PC-9 (cell line): Measurements from ENCODE around the gene AP3S2. TPM values are rescaled to one million over a fixed set of nuclear protein-coding genes. Genes with fewer than 3 reads are reported as not detected.

Experiments
- BruUV-seq: library from RNA; stranded (reverse); fragments of 400-500 nt; replicated peaks from 2 replicates; lab custom pipeline; 2021; lab: Mats Ljungman, UMichigan
- CTCF ChIA-PET: fragments of 300-600 bp; sonication (Branson Sonifier 250); formaldehyde crosslinking; loops from one replicate; lab custom pipeline; 2022; ENCODE audit warnings: antibody characterized with exemption; lab: Charles Lee
- POLR2A ChIA-PET: fragments of 300-600 bp; sonication (Branson Sonifier 250); formaldehyde crosslinking; loops from one replicate; lab custom pipeline; 2022; ENCODE audit warnings: antibody characterized with exemption; ENCODE audit not compliant: unreplicated experiment; lab: Charles Lee
- DNase-seq, 2 experiments: peaks; one replicate each; pipeline versions ENCODE4 v3.0.0 to v3.0.0-alpha.2; 2015 to 2022; ENCODE audit warnings: mixed read lengths in 1 of 2
- H2AFZ ChIP-seq: fragments of 200-600 bp; sonication (generic); 2 replicates; pipeline ENCODE4 v1.8.1; 2017; ENCODE audit warnings: antibody characterized with exemption
- H3F3A ChIP-seq: fragments of 200-600 bp; sonication (generic); 2 replicates; pipeline ENCODE4 v1.8.1; 2017; ENCODE audit warnings: antibody characterized with exemption, mild to moderate bottlenecking, low read depth; ENCODE audit not compliant: insufficient read depth
- H3K27ac ChIP-seq: fragments of 200-600 bp; sonication (generic); 2 replicates; pipeline ENCODE4 v1.6.1; 2016; ENCODE audit warnings: mixed run types
- H3K27me3 ChIP-seq: fragments of 200-600 bp; sonication (generic); 2 replicates; pipeline ENCODE4 v1.6.1; 2016; ENCODE audit warnings: low read depth, mixed run types; ENCODE audit not compliant: insufficient read depth
- H3K36me3 ChIP-seq: fragments of 200-600 bp; sonication (generic); 2 replicates; pipeline ENCODE4 v1.6.1; 2016; ENCODE audit warnings: low read depth, mixed run types
- H3K4me1 ChIP-seq: fragments of 200-600 bp; sonication (generic); replicated peaks from 2 replicates; pipeline ENCODE4 v1.6.1; 2016; ENCODE audit warnings: mixed run types; ENCODE audit not compliant: insufficient read depth
- H3K4me2 ChIP-seq: fragments of 200-600 bp; sonication (generic); 2 replicates; pipeline ENCODE4 v1.6.1; 2017; ENCODE audit warnings: mixed run types
- H3K4me3 ChIP-seq: fragments of 200-600 bp; sonication (generic); 2 replicates; pipeline ENCODE4 v1.6.1; 2016; ENCODE audit warnings: mixed run types
- H3K79me2 ChIP-seq: fragments of 200-600 bp; sonication (generic); 2 replicates; pipeline ENCODE4 v1.6.1; 2017; ENCODE audit warnings: low read depth, mixed run types
- H3K9me2 ChIP-seq: fragments of 200-600 bp; sonication (generic); 2 replicates; pipeline ENCODE4 v1.8.1; 2017; ENCODE audit warnings: mild to moderate bottlenecking; ENCODE audit not compliant: insufficient read depth
- H3K9me3 ChIP-seq: fragments of 200-600 bp; sonication (generic); 2 replicates; pipeline ENCODE4 v1.8.1; 2016; ENCODE audit warnings: low read depth; ENCODE audit not compliant: insufficient read depth
- H4K20me1 ChIP-seq: fragments of 200-600 bp; sonication (generic); 2 replicates; pipeline ENCODE4 v1.8.1; 2017; ENCODE audit not compliant: insufficient read depth
- CTCF ChIP-seq: fragments of 200-600 bp; sonication (generic); conservative IDR thresholded peaks from 2 replicates; pipeline ENCODE4 v1.6.1; 2017; ENCODE audit warnings: mixed run types, antibody characterized with exemption, mild to moderate bottlenecking, moderate library complexity
- EZH2 ChIP-seq: fragments of 200-600 bp; sonication (generic); IDR thresholded peaks from 2 replicates; pipeline ENCODE4 v1.8.0; 2017; ENCODE audit warnings: antibody characterized with exemption, low read depth
- intact Hi-C: fragments of 100-400 bp; cut with micrococcal nuclease; formaldehyde crosslinking; loops from one replicate; pipeline ENCODE4 v1.10.0; 2022; ENCODE audit not compliant: unreplicated experiment
- total RNA-seq: library from RNA; stranded (reverse); gene quantifications from 2 replicates; pipeline ENCODE4 v1.2.3, GENCODE V29; 2021

The AP3S2 gene
- total RNA-seq, 1 experiment from 2014 or later: 57.6 TPM

DNA sequence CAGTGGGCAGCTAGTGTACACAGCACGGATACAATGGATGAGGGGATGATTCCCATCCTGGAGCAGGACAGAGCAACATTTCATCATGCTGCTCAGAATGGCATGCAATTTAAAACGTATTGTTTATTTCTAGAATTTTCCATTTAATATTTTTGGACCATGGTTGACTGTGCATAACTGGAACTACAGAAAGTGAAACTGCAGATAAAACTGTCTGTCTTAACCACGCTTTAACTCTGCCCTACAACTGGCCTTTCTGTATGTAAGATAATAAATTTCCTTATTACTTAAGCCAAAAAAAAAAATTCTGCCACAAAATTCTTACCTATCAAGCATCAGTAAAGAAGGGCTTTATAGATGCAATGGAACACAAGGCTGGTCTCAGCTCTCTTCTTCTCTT lies 33.4 kb downstream of the AP3S2 start:
- Histone ChIP-seq H4K20me1 (no peaks in the 10 kb centered on the region), H3F3A (peaks cover 19% of the 10 kb centered on the region; the same call in 1 of the 2 replicates), H3K4me2 (no peak overlapping the region), H3K4me3 (no peak overlapping the region), H3K27ac (no peak overlapping the region), H3K27me3 (no peaks in the 10 kb centered on the region), H3K9me3 (no peaks in the 10 kb centered on the region), H3K36me3 (peaks cover 19% of the 10 kb centered on the region; the same call in 1 of the 2 replicates), H3K4me1 (no peaks in the 10 kb centered on the region), H2AFZ (no peak overlapping the region), H3K9me2 (no peaks in the 10 kb centered on the region), H3K79me2 (no peaks in the 10 kb centered on the region)
- no peak for TF ChIP-seq EZH2
- TF ChIP-seq CTCF: no peak
- no TSS peak for BruUV-seq
- DNase-seq: no peak
- intact Hi-C loops: no loop called here
- POLR2A ChIA-PET: interaction anchor here (0.6 kb wide), 1 partner anchor 149 kb away, joined by 3 read pairs; no protein-coding TSS in a partner anchor
- CTCF ChIA-PET: no interaction called here

DNA sequence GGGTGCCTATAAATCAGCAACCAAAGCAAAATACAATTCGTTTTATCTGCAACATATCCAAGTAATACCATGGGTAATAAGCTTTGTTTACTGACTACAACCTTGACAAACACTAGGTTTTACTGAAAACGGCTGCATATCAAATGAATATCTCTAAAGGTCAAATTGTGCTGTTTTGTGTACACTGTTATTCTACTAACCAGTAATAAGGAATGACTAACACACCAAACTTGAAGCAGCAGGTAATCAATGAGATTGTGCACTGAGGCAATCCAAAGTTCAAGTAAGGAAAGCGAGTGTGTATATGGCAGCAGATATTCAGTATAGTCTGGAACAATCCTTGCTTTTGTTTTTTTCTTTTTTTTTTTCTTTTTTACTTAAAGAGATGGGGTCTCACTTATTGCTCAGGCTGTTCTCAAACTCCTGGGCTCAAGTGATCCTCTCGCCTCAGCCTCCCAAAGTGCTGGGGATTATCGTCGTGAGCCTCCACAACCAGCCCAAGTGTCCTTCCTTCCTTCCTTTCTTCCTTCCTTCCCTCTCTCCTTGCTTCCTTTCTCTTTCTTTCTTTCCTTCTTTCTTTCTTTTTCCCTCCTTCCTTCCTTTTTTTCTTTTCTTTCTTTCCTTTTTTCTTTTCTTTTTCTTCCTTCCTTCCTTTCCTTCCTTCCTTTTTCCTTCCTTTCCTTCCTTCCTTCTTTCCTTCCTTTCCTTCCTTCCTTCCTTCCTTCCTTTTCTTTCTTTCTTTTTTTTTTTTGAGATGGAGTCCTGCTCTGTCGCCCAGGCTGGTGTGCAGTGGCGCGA lies 34.9 kb downstream of the AP3S2 start:
- no peak for TF ChIP-seq EZH2
- no peak for TF ChIP-seq CTCF
- CTCF ChIA-PET: no interaction called here
- H3K4me2 ChIP-seq: no peak overlapping the region
- no peaks in the 10 kb centered on the region for H4K20me1 ChIP-seq
- H2AFZ ChIP-seq: no peak overlapping the region
- 0 out of 2 replicates have a peak, but pooled peaks cover 10% of the 10 kb centered on the region for H3F3A ChIP-seq
- no peaks in the 10 kb centered on the region for H3K9me3 ChIP-seq
- H3K27me3 ChIP-seq: no peaks in the 10 kb centered on the region
- BruUV-seq: no TSS peak
- H3K4me1 ChIP-seq: no peaks in the 10 kb centered on the region
- intact Hi-C loops: no loop called here
- H3K36me3 ChIP-seq: peaks cover 19% of the 10 kb centered on the region; the same call in 1 of the 2 replicates
- POLR2A ChIA-PET: no interaction called here
- no peaks in the 10 kb centered on the region for H3K79me2 ChIP-seq
- H3K9me2 ChIP-seq: no peaks in the 10 kb centered on the region
- H3K27ac ChIP-seq: no peak overlapping the region
- DNase-seq: peak in 1 of 2 experiments; percentile 62
- H3K4me3 ChIP-seq: no peak overlapping the region

DNA sequence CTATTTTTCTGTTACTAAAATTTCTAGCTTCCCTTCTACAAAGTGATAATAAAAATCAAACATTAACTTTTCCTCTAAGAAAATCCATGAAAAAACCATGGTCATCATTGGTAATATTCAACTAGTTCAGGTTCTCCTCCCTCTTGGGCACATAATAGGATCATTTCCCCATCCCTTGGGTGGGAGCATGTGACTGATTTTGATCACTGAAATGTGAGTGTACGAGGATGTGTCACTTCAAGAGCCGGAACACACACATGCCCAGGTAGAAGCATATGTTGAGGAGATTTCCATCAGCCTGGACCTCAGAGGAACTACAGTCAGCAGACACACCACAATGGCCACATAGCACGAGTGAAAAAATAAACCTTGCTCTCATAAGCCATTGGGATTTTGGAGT lies 36.1 kb downstream of the AP3S2 start:
- Histone ChIP-seq H3K36me3 (peaks cover 19% of the 10 kb centered on the region), H3K9me3 (no peaks in the 10 kb centered on the region), H3K4me1 (no peaks in the 10 kb centered on the region), H2AFZ (no peak overlapping the region), H3K9me2 (no peaks in the 10 kb centered on the region), H3K79me2 (no peaks in the 10 kb centered on the region), H4K20me1 (no peaks in the 10 kb centered on the region), H3K27ac (no peak overlapping the region), H3K4me2 (no peak overlapping the region), H3F3A (peaks cover 17% of the 10 kb centered on the region; the same call in 1 of the 2 replicates), H3K4me3 (no peak overlapping the region), H3K27me3 (no peaks in the 10 kb centered on the region)
- no peak for DNase-seq
- CTCF ChIA-PET: no interaction called here
- POLR2A ChIA-PET: interaction anchor here (0.7 kb wide), 1 partner anchor 21 kb away, joined by 5 read pairs; no protein-coding TSS in a partner anchor
- no TSS peak for BruUV-seq
- intact Hi-C loops: no loop called here
- no peak for TF ChIP-seq EZH2
- no peak for TF ChIP-seq CTCF
